ENCODE measurements around the gene B9D2. TPM values are rescaled to one million over a fixed set of nuclear protein-coding genes. Genes with fewer than 3 reads are reported as not detected.

B9D2 gene
- total RNA-seq, 3 donors from 2014 or later = 4.0 to 7.3 (median 4.3) TPM

GRCh38 chr19:41339936-41340335, 24.0 kb downstream of the B9D2 start:
- Histone ChIP-seq H3K27ac (no peak overlapping the region), H3K27me3 (no peaks in the 10 kb centered on the region), H3K9me3 (no peaks in the 10 kb centered on the region), H3K36me3 (no peaks in the 10 kb centered on the region), H3K4me1 (no peaks in the 10 kb centered on the region), H3K4me3 (no peak overlapping the region)
- intact Hi-C loops (cut with DNase I; ENCODE audit: low total_unique reads) = no loop called here
- no peak for DNase-seq (ENCODE audit: low spot score in 2 of 2)
- TF ChIP-seq POLR2AphosphoS5 (IDR thresholded peaks at IDR 0.05) = no peak
- TF ChIP-seq POLR2A (IDR thresholded peaks at IDR 0.05) = no peak
- no peak for TF ChIP-seq CTCF (IDR thresholded peaks at IDR 0.05)

DNA sequence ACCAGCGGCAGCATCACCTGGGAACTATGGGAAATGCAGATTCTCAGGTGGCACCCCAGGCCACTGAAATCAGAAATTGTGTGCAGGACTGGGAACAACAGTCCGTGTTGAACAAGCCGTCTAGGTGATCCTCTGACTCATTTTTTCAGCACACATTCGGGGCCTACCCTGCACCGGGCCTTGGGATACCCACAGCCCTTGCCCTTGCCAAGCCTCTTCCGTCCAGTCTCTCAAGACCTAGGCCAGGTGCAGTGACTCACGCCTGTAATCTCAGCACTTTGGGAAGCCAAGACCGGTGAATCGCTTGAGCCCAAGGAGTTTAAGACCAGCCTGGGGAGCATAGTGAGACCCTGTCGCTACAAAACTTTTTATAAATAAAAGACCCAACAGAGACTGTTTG, 28.5 kb downstream of the B9D2 start:
- Histone ChIP-seq H3K9me3 (no peaks in the 10 kb centered on the region), H3K27me3 (no peaks in the 10 kb centered on the region), H3K4me1 (no peaks in the 10 kb centered on the region), H3K27ac (no peak overlapping the region), H3K36me3 (no peaks in the 10 kb centered on the region), H3K4me3 (no peak overlapping the region)
- intact Hi-C loops (cut with DNase I; ENCODE audit: low total_unique reads) = no loop called here
- TF ChIP-seq POLR2A (IDR thresholded peaks at IDR 0.05) (no peak), POLR2AphosphoS5 (IDR thresholded peaks at IDR 0.05) (no peak), CTCF (IDR thresholded peaks at IDR 0.05) (no peak)
- no peak for DNase-seq (ENCODE audit: low spot score in 2 of 2)

- no peaks in the 10 kb centered on the region for H3K4me1 ChIP-seq
- H3K27ac ChIP-seq = no peak overlapping the region
- H3K4me3 ChIP-seq = no peak overlapping the region
- TF ChIP-seq POLR2A (IDR thresholded peaks at IDR 0.05) (no peak), POLR2AphosphoS5 (IDR thresholded peaks at IDR 0.05) (no peak), CTCF (IDR thresholded peaks at IDR 0.05) (no peak)
- intact Hi-C loops (cut with DNase I; ENCODE audit: low total_unique reads) = no loop called here
- H3K9me3 ChIP-seq = no peaks in the 10 kb centered on the region
- no peaks in the 10 kb centered on the region for H3K27me3 ChIP-seq
- no peaks in the 10 kb centered on the region for H3K36me3 ChIP-seq
- DNase-seq (ENCODE audit: low spot score in 2 of 2) = no peak
Observed at GRCh38 chr19:41334793-41335192, 29.2 kb downstream of the B9D2 start.

GRCh38 chr19:41332468-41332867, 31.5 kb downstream of the B9D2 start:
- Histone ChIP-seq H3K4me1 (peaks cover 0 to under 1% of the 10 kb centered on the region in 2 donors), H3K9me3 (no peaks in the 10 kb centered on the region), H3K27me3 (no peaks in the 10 kb centered on the region), H3K36me3 (no peaks in the 10 kb centered on the region), H3K27ac (no peak overlapping the region), H3K4me3 (no peak overlapping the region)
- DNase-seq (ENCODE audit: low spot score in 2 of 2) = no peak
- intact Hi-C loops (cut with DNase I; ENCODE audit: low total_unique reads) = no loop called here
- TF ChIP-seq POLR2AphosphoS5 (IDR thresholded peaks at IDR 0.05) (no peak), CTCF (IDR thresholded peaks at IDR 0.05) (no peak), POLR2A (IDR thresholded peaks at IDR 0.05) (no peak)

DNA sequence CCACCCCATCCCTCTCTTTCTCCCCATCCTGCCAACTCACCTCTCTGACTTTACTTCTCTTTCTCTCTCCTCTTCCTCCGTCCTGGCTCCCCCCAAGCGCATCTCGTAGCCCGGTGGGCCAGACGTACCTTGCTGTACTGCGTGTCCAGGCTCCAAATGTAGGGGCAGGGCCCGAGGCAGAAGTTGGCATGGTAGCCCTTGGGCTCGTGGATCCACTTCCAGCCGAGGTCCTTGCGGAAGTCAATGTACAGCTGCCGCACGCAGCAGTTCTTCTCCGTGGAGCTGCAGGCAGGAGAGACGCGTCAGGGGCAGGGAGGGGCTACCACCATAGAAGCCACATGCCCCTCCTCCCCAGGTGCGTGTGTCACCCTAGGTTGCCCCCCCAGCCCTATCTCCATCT, 31.9 kb downstream of the B9D2 start:
- Histone ChIP-seq H3K4me1 (peaks cover 0 to 5% of the 10 kb centered on the region in 2 donors), H3K27ac (no peak overlapping the region), H3K4me3 (no peak overlapping the region), H3K27me3 (no peaks in the 10 kb centered on the region), H3K36me3 (no peaks in the 10 kb centered on the region), H3K9me3 (no peaks in the 10 kb centered on the region)
- no peak for DNase-seq (ENCODE audit: low spot score in 2 of 2)
- intact Hi-C loops (cut with DNase I; ENCODE audit: low total_unique reads) = no loop called here
- TF ChIP-seq POLR2AphosphoS5 (IDR thresholded peaks at IDR 0.05) (no peak), CTCF (IDR thresholded peaks at IDR 0.05) (no peak), POLR2A (IDR thresholded peaks at IDR 0.05) (no peak)

Measured in breast epithelium (tissue), 4 donors.